A673 (cell line): ENCODE data around the gene ENOX1. TPM values are rescaled to one million over a fixed set of nuclear protein-coding genes. Genes with fewer than 3 reads are reported as not detected.

Experiments used
- BruUV-seq: library from RNA; stranded (reverse); fragments of 400-500 nt; replicated peaks from 2 replicates; lab custom pipeline; 2021; lab: Mats Ljungman, UMichigan
- CTCF ChIA-PET: fragments of 300-600 bp; sonication (Branson Sonifier 250); formaldehyde crosslinking; loops from one replicate; lab custom pipeline; 2022; ENCODE audit warnings: antibody characterized with exemption; lab: Charles Lee
- POLR2A ChIA-PET: fragments of 300-600 bp; sonication (Branson Sonifier 250); formaldehyde crosslinking; loops from one replicate; lab custom pipeline; 2022; ENCODE audit warnings: antibody characterized with exemption; ENCODE audit not compliant: low non-redundant PET; lab: Charles Lee
- DNase-seq: peaks from one replicate; pipeline ENCODE4 v3.0.0-alpha.2; 2015; ENCODE audit warnings: low spot score
- H3K27ac ChIP-seq: fragments of 200-600 bp; sonication (generic); 2 replicates; pipeline ENCODE4 v1.5.1; 2016; ENCODE audit warnings: mixed run types, low read depth, mild to moderate bottlenecking, mixed read lengths, antibody characterized with exemption, low read length; ENCODE audit not compliant: poor library complexity, severe bottlenecking
- H3K27me3 ChIP-seq: fragments of 200-600 bp; sonication (generic); replicated peaks from 2 replicates; pipeline ENCODE4 v1.6.1; 2017; ENCODE audit warnings: mixed run types, low read depth, mild to moderate bottlenecking, mixed read lengths, antibody characterized with exemption, low read length; ENCODE audit not compliant: insufficient read depth, poor library complexity
- H3K36me3 ChIP-seq: fragments of 200-600 bp; sonication (generic); 2 replicates; pipeline ENCODE4 v1.6.1; 2016; ENCODE audit warnings: mixed run types, mild to moderate bottlenecking, mixed read lengths, antibody characterized with exemption, low read length; ENCODE audit not compliant: insufficient read depth, poor library complexity, severe bottlenecking
- H3K4me1 ChIP-seq: fragments of 200-600 bp; sonication (generic); 2 replicates; pipeline ENCODE4 v1.6.1; 2017; ENCODE audit warnings: mixed run types, mild to moderate bottlenecking, mixed read lengths, antibody characterized with exemption, low read length; ENCODE audit not compliant: insufficient read depth, poor library complexity, severe bottlenecking
- H3K4me3 ChIP-seq: fragments of 200-600 bp; sonication (generic); 2 replicates; pipeline ENCODE4 v1.5.1; 2016; ENCODE audit warnings: low read depth, mixed run types, mild to moderate bottlenecking, mixed read lengths, low read length; ENCODE audit not compliant: poor library complexity, severe bottlenecking
- H3K9me3 ChIP-seq: fragments of 200-600 bp; sonication (generic); 2 replicates; pipeline ENCODE4 v1.6.1; 2016; ENCODE audit warnings: mixed run types, low read depth, mild to moderate bottlenecking, mixed read lengths, antibody characterized with exemption, low read length; ENCODE audit not compliant: poor library complexity, severe bottlenecking
- EZH2 ChIP-seq: fragments of 200-600 bp; sonication (generic); IDR thresholded peaks from 2 replicates; pipeline ENCODE4 v1.6.1; 2017; ENCODE audit warnings: borderline replicate concordance, low read depth, mild to moderate bottlenecking, mixed read lengths, antibody characterized with exemption, low read length; ENCODE audit not compliant: poor library complexity, severe bottlenecking
- intact Hi-C: fragments of 100-400 bp; cut with micrococcal nuclease; formaldehyde crosslinking; loops from one replicate; pipeline ENCODE4 v1.10.0; 2022; ENCODE audit not compliant: unreplicated experiment
- total RNA-seq: library from RNA; stranded (reverse); gene quantifications from 2 replicates; pipeline ENCODE4 v1.2.3, GENCODE V29; 2021
- TF ChIP-seq, protein P1 (sequence below): fragments of 300-800, 200-600 bp; sonication (generic); conservative IDR thresholded peaks from 2 replicates; pipeline ENCODE4 v1.5.1; 2017; ENCODE audit warnings: low read depth, mild to moderate bottlenecking, antibody characterized with exemption, low read length, moderate library complexity, mixed read lengths

Gene ENOX1
- total RNA-seq, 1 experiment from 2014 or later, result 4.4 TPM

GRCh38 chr13:43537124-43537523 lies 249.6 kb downstream of the ENOX1 start:
- POLR2A ChIA-PET, result interaction anchor here (0.6 kb wide), 1 partner anchor 340 kb away, joined by 3 read pairs; no protein-coding TSS in a partner anchor
- TF ChIP-seq, protein P1, sequence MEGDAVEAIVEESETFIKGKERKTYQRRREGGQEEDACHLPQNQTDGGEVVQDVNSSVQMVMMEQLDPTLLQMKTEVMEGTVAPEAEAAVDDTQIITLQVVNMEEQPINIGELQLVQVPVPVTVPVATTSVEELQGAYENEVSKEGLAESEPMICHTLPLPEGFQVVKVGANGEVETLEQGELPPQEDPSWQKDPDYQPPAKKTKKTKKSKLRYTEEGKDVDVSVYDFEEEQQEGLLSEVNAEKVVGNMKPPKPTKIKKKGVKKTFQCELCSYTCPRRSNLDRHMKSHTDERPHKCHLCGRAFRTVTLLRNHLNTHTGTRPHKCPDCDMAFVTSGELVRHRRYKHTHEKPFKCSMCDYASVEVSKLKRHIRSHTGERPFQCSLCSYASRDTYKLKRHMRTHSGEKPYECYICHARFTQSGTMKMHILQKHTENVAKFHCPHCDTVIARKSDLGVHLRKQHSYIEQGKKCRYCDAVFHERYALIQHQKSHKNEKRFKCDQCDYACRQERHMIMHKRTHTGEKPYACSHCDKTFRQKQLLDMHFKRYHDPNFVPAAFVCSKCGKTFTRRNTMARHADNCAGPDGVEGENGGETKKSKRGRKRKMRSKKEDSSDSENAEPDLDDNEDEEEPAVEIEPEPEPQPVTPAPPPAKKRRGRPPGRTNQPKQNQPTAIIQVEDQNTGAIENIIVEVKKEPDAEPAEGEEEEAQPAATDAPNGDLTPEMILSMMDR, result no peak
- no peak for TF ChIP-seq EZH2
- Histone ChIP-seq H3K9me3 (no peaks in the 10 kb centered on the region), H3K27me3 (no peaks in the 10 kb centered on the region), H3K4me1 (peaks cover 4% of the 10 kb centered on the region), H3K4me3 (no peak overlapping the region), H3K36me3 (no peaks in the 10 kb centered on the region), H3K27ac (no peak overlapping the region)
- intact Hi-C loops, result no loop called here
- CTCF ChIA-PET, result no interaction called here
- no TSS peak for BruUV-seq
- peak; percentile 42 for DNase-seq

DNA sequence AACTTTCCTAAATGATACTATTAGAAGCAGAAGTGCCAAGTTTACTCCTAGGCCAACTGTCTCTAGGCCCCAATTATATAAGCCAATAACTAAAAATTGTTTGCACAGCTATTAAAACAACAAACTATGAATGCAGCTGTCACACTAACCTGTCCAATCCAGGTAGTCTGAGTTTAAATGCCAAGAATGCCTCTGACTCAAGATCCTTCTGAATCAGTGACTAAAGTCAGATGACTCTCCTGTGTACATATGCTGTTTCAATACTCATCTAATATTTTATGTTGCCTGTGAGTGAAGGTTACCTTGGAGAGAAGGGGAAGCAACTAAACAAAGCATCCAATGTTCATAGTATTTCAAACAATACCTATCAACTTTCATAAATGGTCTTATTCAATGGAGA lies 257.0 kb downstream of the ENOX1 start:
- ChIA-PET CTCF (no interaction called here), POLR2A (no interaction called here)
- H3K27me3 ChIP-seq, result no peaks in the 10 kb centered on the region
- intact Hi-C loops, result no loop called here
- H3K9me3 ChIP-seq, result no peaks in the 10 kb centered on the region
- no peak overlapping the region for H3K27ac ChIP-seq
- H3K4me1 ChIP-seq, result no peaks in the 10 kb centered on the region
- H3K4me3 ChIP-seq, result no peak overlapping the region
- no peak for DNase-seq
- no peaks in the 10 kb centered on the region for H3K36me3 ChIP-seq
- TF ChIP-seq EZH2, result no peak
- TF ChIP-seq, protein P1, result no peak
- BruUV-seq, result no TSS peak

DNA sequence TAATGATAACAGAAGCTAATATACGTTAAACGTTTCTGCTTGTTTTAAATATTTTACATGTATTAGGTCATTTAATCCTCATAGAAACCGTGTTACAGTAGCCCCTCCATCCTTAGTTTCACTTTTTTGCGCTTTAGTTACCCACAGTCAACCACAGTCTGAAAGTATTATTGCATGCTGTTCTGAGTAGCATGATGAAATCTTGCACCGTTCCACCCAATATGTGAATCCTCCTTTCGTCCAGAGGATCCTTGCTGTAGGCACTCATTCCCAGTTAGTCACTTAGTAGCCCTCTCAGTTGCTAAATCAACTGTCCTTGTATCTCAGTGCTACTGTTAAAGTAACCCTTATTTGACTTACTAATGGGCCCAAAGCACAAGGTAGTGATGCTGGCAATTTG lies 257.8 kb downstream of the ENOX1 start:
- TF ChIP-seq EZH2, result no peak
- TF ChIP-seq, protein P1, result no peak
- peak; percentile 5 for DNase-seq
- no peak overlapping the region for H3K27ac ChIP-seq
- BruUV-seq, result no TSS peak
- ChIA-PET POLR2A (no interaction called here), CTCF (no interaction called here)
- no peaks in the 10 kb centered on the region for H3K4me1 ChIP-seq
- H3K4me3 ChIP-seq, result no peak overlapping the region
- H3K36me3 ChIP-seq, result no peaks in the 10 kb centered on the region
- no peaks in the 10 kb centered on the region for H3K27me3 ChIP-seq
- intact Hi-C loops, result no loop called here
- no peaks in the 10 kb centered on the region for H3K9me3 ChIP-seq
